Endothelial cell of umbilical vein (primary cell): ENCODE data around the gene ANKHD1. TPM values are rescaled to one million over a fixed set of nuclear protein-coding genes. Genes with fewer than 3 reads are reported as not detected.
A peak's percentile ranks its signal among the peaks of the same experiment; 100 is the strongest.

Experiments used
- BruUV-seq: library from RNA; stranded (reverse); fragments of 400-500 nt; replicated peaks from 2 replicates; lab custom pipeline; 2021; lab: Mats Ljungman, UMichigan
- CTCF ChIA-PET: fragments of 300-600, 350-600 bp; sonication (Branson Sonifier 250); formaldehyde crosslinking; loops from one replicate; lab custom pipeline; 2021; ENCODE audit warnings: antibody characterized with exemption, inconsistent platforms; lab: Charles Lee
- POLR2A ChIA-PET: fragments of 300-600, 350-600 bp; sonication (Branson Sonifier 250); formaldehyde crosslinking; loops from one replicate; lab custom pipeline; 2021; ENCODE audit warnings: antibody characterized with exemption, inconsistent platforms; lab: Charles Lee
- DNase-seq: peaks from one replicate; pipeline ENCODE4 v3.0.0-alpha.2; 2011; ENCODE audit warnings: low read depth, low spot score
- FAIRE-seq: peaks from 2 replicates; lab custom pipeline; 2011; peaks lifted over from hg19 to GRCh38; lab: Jason Lieb, UNC
- H2AFZ ChIP-seq: 2 replicates; pipeline ENCODE4 v1.6.0; 2012; ENCODE audit warnings: low read depth, low read length, control low read depth, inconsistent platforms
- H3K27ac ChIP-seq: 2 replicates; pipeline ENCODE4 v1.5.1; 2011; ENCODE audit warnings: low read depth, mild to moderate bottlenecking, control low read depth, low read length, moderate library complexity; ENCODE audit not compliant: insufficient read depth
- H3K27me3 ChIP-seq, 2 experiments: 2 replicates each; pipeline versions ENCODE4 v1.6.0 to v1.6.1; 2011; ENCODE audit warnings: low read length in 2 of 2, mixed read lengths in 1 of 2; ENCODE audit not compliant: control insufficient read depth in 2 of 2, insufficient read depth in 2 of 2
- H3K36me3 ChIP-seq, 2 experiments: 2 replicates in 1 of 2; 3 replicates in 1 of 2; pipeline ENCODE4 v1.5.1; 2011; ENCODE audit warnings: low read length in 2 of 2, mild to moderate bottlenecking in 1 of 2, moderate library complexity in 1 of 2; ENCODE audit not compliant: control insufficient read depth in 2 of 2, insufficient read depth in 2 of 2; ENCODE audit errors: extremely low read depth in 1 of 2
- H3K4me1 ChIP-seq: 3 replicates; pipeline ENCODE4 v1.5.1; 2011; ENCODE audit warnings: mild to moderate bottlenecking, low read length; ENCODE audit not compliant: control insufficient read depth, insufficient read depth; ENCODE audit errors: extremely low read depth
- H3K4me2 ChIP-seq: 2 replicates; pipeline ENCODE4 v1.6.1; 2011; ENCODE audit warnings: low read length, control low read depth, mixed read lengths; ENCODE audit not compliant: insufficient read depth
- H3K4me3 ChIP-seq, 3 experiments: fragments of 200-600 bp in 1 of 3; sonication (generic), shearing (Covaris generic) in 1 of 3; replicated peaks in 1 of 3; 2 replicates each; pipeline ENCODE4 v1.5.1; 2011 to 2016; ENCODE audit warnings: control low read depth in 3 of 3, low read length in 3 of 3, mild to moderate bottlenecking in 2 of 3, inconsistent platforms in 1 of 3, low read depth in 1 of 3, moderate library complexity in 1 of 3; ENCODE audit not compliant: insufficient read depth in 1 of 3
- H3K79me2 ChIP-seq: 2 replicates; pipeline ENCODE4 v1.6.0; 2012; ENCODE audit warnings: low read length, inconsistent platforms; ENCODE audit not compliant: control insufficient read depth, insufficient read depth
- H3K9ac ChIP-seq: replicated peaks from 2 replicates; pipeline ENCODE3; 2011; ENCODE audit warnings: low read length, control low read depth; ENCODE audit not compliant: insufficient read depth; ENCODE audit errors: extremely low read depth
- H3K9me1 ChIP-seq: replicated peaks from 3 replicates; pipeline ENCODE4 v1.6.0; 2011; ENCODE audit warnings: mild to moderate bottlenecking, low read length; ENCODE audit not compliant: control insufficient read depth, insufficient read depth; ENCODE audit errors: extremely low read depth
- H3K9me3 ChIP-seq: replicated peaks from 2 replicates; pipeline ENCODE4 v1.5.1; 2012; ENCODE audit warnings: low read length, inconsistent platforms; ENCODE audit not compliant: control insufficient read depth, insufficient read depth
- H4K20me1 ChIP-seq: replicated peaks from 2 replicates; pipeline ENCODE3; 2011; ENCODE audit warnings: mild to moderate bottlenecking, low read length; ENCODE audit not compliant: control insufficient read depth, insufficient read depth; ENCODE audit errors: extremely low read depth
- CTCF ChIP-seq, 2 donors: IDR thresholded peaks; 1 replicate in 1 of 2; 2 replicates in 1 of 2; pipeline ENCODE4 v1.5.1; 2011; ENCODE audit warnings: low read length in 2 of 2, mild to moderate bottlenecking in 2 of 2, moderate library complexity in 2 of 2, control low read depth in 1 of 2, inconsistent platforms in 1 of 2, low read depth in 1 of 2; ENCODE audit not compliant: insufficient read depth in 1 of 2; ENCODE audit errors: extremely low read depth in 1 of 2
- EZH2 ChIP-seq: IDR thresholded peaks from 2 replicates; pipeline ENCODE4 v1.6.1; 2012; ENCODE audit warnings: borderline replicate concordance, low read depth, mild to moderate bottlenecking, moderate library complexity, low read length, inconsistent platforms; ENCODE audit not compliant: severe bottlenecking
- FOS ChIP-seq: IDR thresholded peaks from 2 replicates; pipeline ENCODE4 v1.6.1; 2011; ENCODE audit warnings: mild to moderate bottlenecking, low read length, moderate library complexity, borderline replicate concordance; ENCODE audit not compliant: insufficient read depth
- GATA2 ChIP-seq: IDR thresholded peaks from 2 replicates; pipeline ENCODE4 v1.7.0; 2011; ENCODE audit warnings: low read depth, mild to moderate bottlenecking, moderate library complexity, mixed read lengths, low read length; ENCODE audit not compliant: insufficient read length, insufficient read depth
- JUN ChIP-seq: IDR thresholded peaks from 2 replicates; pipeline ENCODE4 v1.6.1; 2011; ENCODE audit warnings: borderline replicate concordance, low read depth; ENCODE audit not compliant: insufficient read length, insufficient read depth
- MAX ChIP-seq: IDR thresholded peaks from 2 replicates; pipeline ENCODE4 v1.6.1; 2011; ENCODE audit not compliant: insufficient read depth, insufficient read length
- MYC ChIP-seq: IDR thresholded peaks from one replicate; pipeline ENCODE4 v1.6.1; 2011; ENCODE audit warnings: mild to moderate bottlenecking, low read depth, low read length
- POLR2A ChIP-seq: IDR thresholded peaks from 2 replicates; pipeline ENCODE4 v1.6.1; 2012; ENCODE audit warnings: low read depth, mild to moderate bottlenecking, control low read depth, low read length
- POLR2AphosphoS5 ChIP-seq: IDR thresholded peaks from 2 replicates; pipeline ENCODE4 v1.6.1; 2012; ENCODE audit warnings: low read depth, mild to moderate bottlenecking, control low read depth, low read length, moderate library complexity; ENCODE audit not compliant: insufficient read depth
- dilution Hi-C: fragments of 300-500 bp; cut with MboI; formaldehyde crosslinking; loops from one replicate; pipeline ENCODE4 v1.15.0; 2019; ENCODE audit warnings: low sequenced_read_pairs; ENCODE audit not compliant: extremely low pct_ligation_motif_present
- intact Hi-C: fragments of 100-400 bp; cut with micrococcal nuclease; formaldehyde crosslinking; loops from one replicate; pipeline ENCODE4 v1.10.0; 2022
- polyA plus RNA-seq, 4 experiments: library from polyadenylated mRNA; depleted of rRNA in 3 of 4; stranded (reverse) in 3 of 4; unstranded in 1 of 4; fragments of >200 nt; gene quantifications; 2 replicates each; pipeline versions ENCODE4 v1.2.1 to v1.2.3, GENCODE V29; 2011 to 2012; ENCODE audit warnings: missing spikeins in 1 of 4
- total RNA-seq: library from RNA; stranded (reverse); gene quantifications from 2 replicates; pipeline ENCODE4 v1.2.3, GENCODE V29; 2021

The ANKHD1 gene
- total and polyA plus RNA-seq, 2 donors (not counting 3 experiments of a cell fraction or from before 2014, with no cell fraction given), result 56.1 to 87.0 TPM

GRCh38 chr5:140388052-140388451 lies 13.6 kb upstream of the ANKHD1 start:
- Histone ChIP-seq H2AFZ (no peak overlapping the region), H3K4me1 (peaks cover 7% of the 10 kb centered on the region), H3K9ac (no peak overlapping the region), H3K27me3 (no peaks in the 10 kb centered on the region), H3K9me1 (no peaks in the 10 kb centered on the region), H3K27ac (no peak overlapping the region), H3K9me3 (no peaks in the 10 kb centered on the region), H3K36me3 (no peaks in the 10 kb centered on the region), H3K79me2 (no peaks in the 10 kb centered on the region), H3K4me2 (no peak overlapping the region), H3K4me3 (no peak overlapping the region), H4K20me1 (no peaks in the 10 kb centered on the region)
- dilution Hi-C loops, result no loop called here
- ChIA-PET POLR2A (interaction anchor here (0.5 kb wide), 1 partner anchor 8 kb away, joined by 4 read pairs; no protein-coding TSS in a partner anchor), CTCF (interaction anchor here (1.9 kb wide), 1 partner anchor 24 kb away, joined by 4 read pairs; no protein-coding TSS in a partner anchor)
- peak; percentile 68 for FAIRE-seq
- DNase-seq, result no peak
- BruUV-seq, result no TSS peak
- TF ChIP-seq POLR2A (no peak), FOS (no peak), CTCF (IDR thresholded peaks at IDR 0.05; ENCODE audit: extremely low read depth in 1 of 2, insufficient read depth in 1 of 2, low read depth in 1 of 2, low read length in 2 of 2) (no peak), JUN (no peak), GATA2 (no peak), MYC (no peak), MAX (no peak), EZH2 (no peak), POLR2AphosphoS5 (no peak)
- intact Hi-C loops, result no loop called here
